ENCODE data around the gene DHODH. TPM values are rescaled to one million over a fixed set of nuclear protein-coding genes. Genes with fewer than 3 reads are reported as not detected.

Gene DHODH
- polyA plus RNA-seq, 3 donors = 5.3 to 14.7 (median 7.4) TPM

Other genes starting within 250 kb of the DHODH start
- 10 to 100 TPM; 13.3 to 23.4 (median 22.9) TPM for gene AP1G1, start 199.9 kb upstream of the DHODH start, polyA plus RNA-seq
- gene ATXN1L, start 162.8 kb upstream of the DHODH start, polyA plus RNA-seq = 10 to 100 TPM in 2 of 3 donors, 1 to 10 TPM in 1; 8.3 to 17.6 (median 15.0) TPM
- gene ZNF821, start 124.6 kb upstream of the DHODH start, polyA plus RNA-seq = 1 to 10 TPM; 2.9 to 6.6 (median 3.4) TPM
- gene IST1, start 113.2 kb upstream of the DHODH start, polyA plus RNA-seq = 100 to 1,000 TPM in 1 of 3 donors, 10 to 100 TPM in 2; 69.9 to 132 (median 94.0) TPM
- gene PKD1L3, start 8.3 kb upstream of the DHODH start, polyA plus RNA-seq = under 1 TPM; 0.01 to 0.11 (median 0.04) TPM
- gene HP, start 45.8 kb downstream of the DHODH start, polyA plus RNA-seq = 100 to 1,000 TPM in 2 of 3 donors, 10 to 100 TPM in 1; 49.0 to 576 (median 128) TPM
- gene HPR, start 54.5 kb downstream of the DHODH start, polyA plus RNA-seq = 1 to 10 TPM in 2 of 3 donors, under 1 TPM in 1; 0.35 to 2.8 (median 2.4) TPM
- 10 to 100 TPM in 1 of 3 donors, 1 to 10 TPM in 2; 6.9 to 10.1 (median 8.2) TPM for gene TXNL4B, start 84.9 kb downstream of the DHODH start, polyA plus RNA-seq
- gene DHX38, start 85.1 kb downstream of the DHODH start, polyA plus RNA-seq = 10 to 100 TPM; 17.8 to 46.7 (median 42.2) TPM
- 1 to 10 TPM in 1 of 3 donors, under 1 TPM in 2; 0.45 to 1.5 (median 0.56) TPM for gene PMFBP1, start 163.4 kb downstream of the DHODH start, polyA plus RNA-seq

Data from adipose tissue (tissue), 3 donors.